ENCODE measurements around the gene ABI1. TPM values are rescaled to one million over a fixed set of nuclear protein-coding genes. Genes with fewer than 3 reads are reported as not detected.
"Not testable (repeated sequence)": the region's sequence is repeated elsewhere in the genome, so short reads cannot be mapped to it uniquely, and the experiment has no call there.

Gene ABI1
- total and polyA plus RNA-seq, 2 of the 4 experiments (the other 2 are of a cell fraction), result 49.6 to 71.3 TPM

- no peak overlapping the region for H3K9ac ChIP-seq (ENCODE audit: low read depth, low read length)
- H4K20me1 ChIP-seq (ENCODE audit: insufficient read depth, low read length), result peaks cover 3% of the 10 kb centered on the region; the same call in 1 of the 2 replicates
- H3K27ac ChIP-seq (ENCODE audit: insufficient read depth, low read length), result no peak overlapping the region
These were observed 70.3 kb downstream of the ABI1 start for GRCh38 chr10:26790221-26790995.

GRCh38 chr10:26789779-26790178 is 71.0 kb downstream of the ABI1 start:
- peaks cover 19 to 56% of the 10 kb centered on the region in 2 experiments; a peak in 3 of 4 replicates for H3K79me1 ChIP-seq (ENCODE audit: low read depth in 1 of 2, low read length in 2 of 2)
- H4K5ac ChIP-seq (ENCODE audit: low read depth, low read length); H3K4ac ChIP-seq (ENCODE audit: low read depth, low read length); H3K9ac ChIP-seq (ENCODE audit: low read depth, low read length); intact Hi-C loops (cut with micrococcal nuclease); in situ Hi-C loops (cut with MboI; ENCODE audit: low sequenced_read_pairs); H3K18ac ChIP-seq (ENCODE audit: low read depth, low read length); H2BK20ac ChIP-seq (ENCODE audit: low read depth, low read length); H2BK15ac ChIP-seq (ENCODE audit: low read depth, low read length); H3K27me3 ChIP-seq (ENCODE audit: control insufficient read depth, insufficient read depth, low read length); H3K4me1 ChIP-seq (ENCODE audit: control insufficient read depth, insufficient read depth, low read length); H4K20me1 ChIP-seq (ENCODE audit: insufficient read depth, low read length); BruUV-seq (replicated peaks); DNase-seq; H2AK9ac ChIP-seq (replicated peaks; ENCODE audit: low read depth, low read length, poor library complexity); dilution Hi-C loops (cut with HindIII; ENCODE audit: low sequenced_read_pairs, unreplicated experiment); H2AK5ac ChIP-seq (ENCODE audit: low read depth, low read length); H4K91ac ChIP-seq (ENCODE audit: insufficient read depth, low read depth, low read length); CTCF ChIA-PET; H3K14ac ChIP-seq (replicated peaks; ENCODE audit: low read depth, low read length); H3K23ac ChIP-seq (ENCODE audit: low read depth, low read length); POLR2A ChIA-PET (ENCODE audit: unreplicated experiment); H3K4me2 ChIP-seq (ENCODE audit: low read depth, low read length); ATAC-seq (ENCODE audit: low read depth); H3K9me3 ChIP-seq (ENCODE audit: control insufficient read depth, insufficient read depth, low read length); H3K4me3 ChIP-seq (ENCODE audit: insufficient read depth, low read depth, low read length); H3K56ac ChIP-seq (ENCODE audit: extremely low read depth, insufficient read depth, low read length); H3K9me1 ChIP-seq (ENCODE audit: insufficient read depth, low read length); H2BK120ac ChIP-seq (ENCODE audit: low read depth, low read length); H2AFZ ChIP-seq (replicated peaks; ENCODE audit: low read length, poor library complexity); H3K36me3 ChIP-seq (ENCODE audit: control insufficient read depth, insufficient read depth, low read length); H2BK5ac ChIP-seq (ENCODE audit: low read depth, low read length, poor library complexity, severe bottlenecking); H4K8ac ChIP-seq (ENCODE audit: low read depth in 2 of 2, low read length in 2 of 2); H3K27ac ChIP-seq (ENCODE audit: insufficient read depth, low read length): not testable (repeated sequence)
- no CpG with 5 or more reads among the region's 2 CpGs for WGBS, 2 experiments (ENCODE audit: extremely low coverage in 2 of 2, insufficient read length in 1 of 2)

More at GRCh38 chr10:26790221-26790995, 70.3 kb downstream of the ABI1 start:
- H3K36me3 ChIP-seq (ENCODE audit: control insufficient read depth, insufficient read depth, low read length), result 0 out of 2 replicates have a peak, but pooled peaks cover 1% of the 10 kb centered on the region
- H4K8ac ChIP-seq (ENCODE audit: low read depth in 2 of 2, low read length in 2 of 2), result no peak overlapping the region
- no peak overlapping the region for H2BK15ac ChIP-seq (ENCODE audit: low read depth, low read length)
- no peak overlapping the region for H2AK5ac ChIP-seq (ENCODE audit: low read depth, low read length)
- no peak overlapping the region for H3K23ac ChIP-seq (ENCODE audit: low read depth, low read length)
- WGBS, 2 experiments (ENCODE audit: extremely low coverage in 2 of 2, insufficient read length in 1 of 2), result no CpG with 5 or more reads among the region's 4 CpGs
- ATAC-seq (ENCODE audit: low read depth), result peak; percentile 32
- H2AK9ac ChIP-seq (replicated peaks; ENCODE audit: low read depth, low read length, poor library complexity), result no peak overlapping the region
- no peak overlapping the region for H3K4me3 ChIP-seq (ENCODE audit: insufficient read depth, low read depth, low read length)
- H2BK120ac ChIP-seq (ENCODE audit: low read depth, low read length), result no peak overlapping the region
- H2BK20ac ChIP-seq (ENCODE audit: low read depth, low read length), result no peak overlapping the region
- no peak overlapping the region for H3K4ac ChIP-seq (ENCODE audit: low read depth, low read length)
- intact Hi-C loops (cut with micrococcal nuclease) (no loop called here), dilution Hi-C loops (cut with HindIII; ENCODE audit: low sequenced_read_pairs, unreplicated experiment) (no loop called here), in situ Hi-C loops (cut with MboI; ENCODE audit: low sequenced_read_pairs) (no loop called here)
- ChIA-PET POLR2A (ENCODE audit: unreplicated experiment) (no interaction called here), CTCF (interaction anchor here (0.6 to 1.2 kb wide), 2 partner anchors 17 to 58 kb away, joined by 3 to 5 read pairs; no protein-coding TSS in a partner anchor)
- H4K5ac ChIP-seq (ENCODE audit: low read depth, low read length), result no peak overlapping the region
- DNase-seq, result peak; percentile 28
- BruUV-seq (replicated peaks), result no TSS peak
- H4K91ac ChIP-seq (ENCODE audit: insufficient read depth, low read depth, low read length), result no peak overlapping the region
- peaks cover 2% of the 10 kb centered on the region; the same call in 1 of the 2 replicates for H3K4me1 ChIP-seq (ENCODE audit: control insufficient read depth, insufficient read depth, low read length)
- H3K14ac ChIP-seq (replicated peaks; ENCODE audit: low read depth, low read length), result no peak overlapping the region
- no peaks in the 10 kb centered on the region for H3K9me3 ChIP-seq (ENCODE audit: control insufficient read depth, insufficient read depth, low read length)
- no peak overlapping the region for H3K56ac ChIP-seq (ENCODE audit: extremely low read depth, insufficient read depth, low read length)
- H3K79me1 ChIP-seq (ENCODE audit: low read depth in 1 of 2, low read length in 2 of 2), result peaks cover 19 to 51% of the 10 kb centered on the region in 2 experiments; a peak in 3 of 4 replicates
- H3K27me3 ChIP-seq (ENCODE audit: control insufficient read depth, insufficient read depth, low read length), result no peaks in the 10 kb centered on the region
- no peak overlapping the region for H2AFZ ChIP-seq (replicated peaks; ENCODE audit: low read length, poor library complexity)
- H3K18ac ChIP-seq (ENCODE audit: low read depth, low read length), result no peak overlapping the region
- TF ChIP-seq CHD1 (IDR thresholded peaks at IDR 0.05; ENCODE audit: low read depth, low read length) (no peak), NFE2L2 (IDR thresholded peaks at IDR 0.05; ENCODE audit: low read depth, low read length) (no peak), ELK1 (IDR thresholded peaks at IDR 0.05; ENCODE audit: borderline replicate concordance, low read depth, low read length) (no peak), SMC3 (IDR thresholded peaks at IDR 0.05; ENCODE audit: low read depth, low read length) (no peak), RAD21 (IDR thresholded peaks at IDR 0.05; ENCODE audit: low read length) (no peak), RCOR1 (IDR thresholded peaks at IDR 0.05; ENCODE audit: insufficient replicate concordance, low read length) (no peak), POLR2A (IDR thresholded peaks at IDR 0.05; ENCODE audit: low read depth, low read length) (no peak), FOS (IDR thresholded peaks at IDR 0.05; ENCODE audit: low read depth, low read length) (no peak), CEBPB (IDR thresholded peaks at IDR 0.05; ENCODE audit: low read depth, low read length) (no peak)
- H3K9me1 ChIP-seq (ENCODE audit: insufficient read depth, low read length), result peaks cover 3% of the 10 kb centered on the region; the same call in 1 of the 2 replicates
- H3K4me2 ChIP-seq (ENCODE audit: low read depth, low read length), result no peak overlapping the region
- H2BK5ac ChIP-seq (ENCODE audit: low read depth, low read length, poor library complexity, severe bottlenecking), result no peak overlapping the region
